ENCODE measurements around the gene ZNF516.

ZNF516 gene

DNA sequence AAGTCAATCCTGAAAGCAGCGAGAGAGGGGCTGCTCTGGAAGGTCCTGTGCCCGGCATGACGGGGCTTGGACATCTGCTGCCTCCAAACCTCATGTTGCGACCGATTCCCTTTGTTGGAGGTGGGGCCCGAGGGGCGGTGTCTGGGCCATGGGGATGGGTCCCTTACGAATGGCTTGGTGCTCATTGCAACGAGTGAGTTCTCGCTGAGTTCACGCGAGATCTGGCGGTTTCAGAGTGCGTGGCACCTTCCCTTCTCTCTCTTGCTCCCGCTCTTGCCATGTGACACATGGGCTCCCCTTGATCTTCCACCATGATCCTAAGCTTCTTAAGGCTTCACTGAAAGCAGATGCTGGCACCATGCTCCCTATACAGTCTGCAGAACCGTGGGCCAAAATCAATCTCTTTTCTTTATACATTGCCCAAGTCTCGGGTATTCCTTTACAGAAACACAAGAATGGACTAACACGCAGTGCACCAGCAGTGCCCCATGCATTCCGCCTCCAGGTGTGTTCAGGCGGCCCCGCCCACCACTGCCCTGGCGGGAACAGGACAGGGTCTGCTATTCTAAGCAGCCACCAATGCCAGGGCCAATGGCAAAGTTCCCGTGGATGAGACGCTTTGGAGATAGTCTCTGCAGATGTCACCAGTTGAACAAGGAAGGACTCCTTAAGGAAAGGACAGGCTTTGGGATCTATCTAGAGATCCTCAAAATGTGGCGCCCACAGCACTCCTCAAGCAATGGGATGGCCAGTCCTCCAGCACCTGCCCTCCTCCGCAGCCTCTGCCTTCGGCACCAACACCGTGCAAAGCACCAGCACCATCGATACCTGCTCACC is 63.4 kb downstream of the ZNF516 start:
- in situ Hi-C loops (cut with MboI; ENCODE audit: low pct_unique_long_range_greater_than_20kb, low sequenced_read_pairs, unreplicated experiment) = no loop called here
- DNase-seq (ENCODE audit: low spot score) = no peak
- TF ChIP-seq, protein P1, sequence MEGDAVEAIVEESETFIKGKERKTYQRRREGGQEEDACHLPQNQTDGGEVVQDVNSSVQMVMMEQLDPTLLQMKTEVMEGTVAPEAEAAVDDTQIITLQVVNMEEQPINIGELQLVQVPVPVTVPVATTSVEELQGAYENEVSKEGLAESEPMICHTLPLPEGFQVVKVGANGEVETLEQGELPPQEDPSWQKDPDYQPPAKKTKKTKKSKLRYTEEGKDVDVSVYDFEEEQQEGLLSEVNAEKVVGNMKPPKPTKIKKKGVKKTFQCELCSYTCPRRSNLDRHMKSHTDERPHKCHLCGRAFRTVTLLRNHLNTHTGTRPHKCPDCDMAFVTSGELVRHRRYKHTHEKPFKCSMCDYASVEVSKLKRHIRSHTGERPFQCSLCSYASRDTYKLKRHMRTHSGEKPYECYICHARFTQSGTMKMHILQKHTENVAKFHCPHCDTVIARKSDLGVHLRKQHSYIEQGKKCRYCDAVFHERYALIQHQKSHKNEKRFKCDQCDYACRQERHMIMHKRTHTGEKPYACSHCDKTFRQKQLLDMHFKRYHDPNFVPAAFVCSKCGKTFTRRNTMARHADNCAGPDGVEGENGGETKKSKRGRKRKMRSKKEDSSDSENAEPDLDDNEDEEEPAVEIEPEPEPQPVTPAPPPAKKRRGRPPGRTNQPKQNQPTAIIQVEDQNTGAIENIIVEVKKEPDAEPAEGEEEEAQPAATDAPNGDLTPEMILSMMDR (IDR thresholded peaks at IDR 0.05; ENCODE audit: extremely low read depth, insufficient read depth, missing control alignments) = no peak

DNA sequence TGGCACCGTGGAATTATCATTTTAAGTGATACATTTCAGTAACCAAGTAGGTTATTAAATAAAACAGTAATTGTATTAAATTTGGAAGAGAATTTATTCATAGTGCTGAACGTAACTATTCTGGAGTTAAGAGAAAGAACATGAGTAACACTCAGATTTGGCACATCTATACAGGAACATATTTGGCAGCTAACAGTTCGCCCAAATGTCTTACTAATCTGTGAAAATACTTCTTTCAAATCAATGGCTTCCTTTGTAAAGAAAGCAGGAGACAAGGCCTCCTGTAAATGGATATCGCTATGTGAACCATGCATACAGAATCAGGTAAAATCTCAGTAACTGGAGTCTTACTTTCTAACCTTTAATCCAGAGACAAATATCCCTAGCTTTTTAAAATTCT is 64.4 kb downstream of the ZNF516 start:
- DNase-seq (ENCODE audit: low spot score) = no peak
- TF ChIP-seq, protein P1 (IDR thresholded peaks at IDR 0.05; ENCODE audit: extremely low read depth, insufficient read depth, missing control alignments) = no peak
- in situ Hi-C loops (cut with MboI; ENCODE audit: low pct_unique_long_range_greater_than_20kb, low sequenced_read_pairs, unreplicated experiment) = no loop called here

DNA sequence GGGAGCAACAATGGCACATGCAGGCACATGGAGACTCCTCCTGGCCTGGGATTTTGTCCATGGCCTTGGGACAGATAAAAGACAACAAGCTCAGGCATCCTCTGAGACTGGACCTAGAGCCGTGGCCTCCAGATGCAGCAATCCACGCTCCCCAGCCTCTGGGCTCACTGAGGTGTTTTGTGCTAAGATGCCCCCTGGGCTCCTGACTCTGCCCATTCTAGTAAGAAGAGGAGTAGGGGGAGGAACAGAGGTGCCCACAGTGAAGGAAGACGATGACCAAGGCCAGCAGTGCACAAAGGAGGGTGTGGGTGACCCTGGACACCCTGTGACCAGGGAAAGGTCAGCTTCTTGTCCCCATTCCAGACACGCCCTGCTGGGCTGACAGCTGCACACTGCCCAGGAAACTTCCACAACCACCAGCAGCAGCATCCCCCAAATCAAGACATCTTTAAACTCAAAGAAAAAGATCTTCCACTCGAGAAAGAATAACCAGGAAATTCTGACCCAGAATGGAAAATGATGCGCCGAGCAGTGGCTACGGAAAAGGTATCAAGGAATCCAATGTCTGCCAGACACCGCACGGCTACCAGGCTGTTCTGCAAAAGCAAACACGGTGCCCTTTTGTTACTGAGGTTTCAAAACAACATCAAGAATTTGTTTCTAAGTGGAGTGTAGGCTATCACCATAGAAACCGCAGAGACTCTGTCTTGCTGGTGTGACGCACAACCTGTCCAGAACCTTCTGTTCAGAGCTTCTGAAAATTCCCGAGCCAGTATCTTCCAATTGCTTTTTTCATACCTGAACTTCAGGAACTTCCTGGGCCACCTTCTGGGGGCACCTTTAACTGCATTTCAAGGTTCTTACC is 65.5 kb downstream of the ZNF516 start:
- TF ChIP-seq, protein P1 (IDR thresholded peaks at IDR 0.05; ENCODE audit: extremely low read depth, insufficient read depth, missing control alignments) = no peak
- no peak for DNase-seq (ENCODE audit: low spot score)
- in situ Hi-C loops (cut with MboI; ENCODE audit: low pct_unique_long_range_greater_than_20kb, low sequenced_read_pairs, unreplicated experiment) = no loop called here

DNA sequence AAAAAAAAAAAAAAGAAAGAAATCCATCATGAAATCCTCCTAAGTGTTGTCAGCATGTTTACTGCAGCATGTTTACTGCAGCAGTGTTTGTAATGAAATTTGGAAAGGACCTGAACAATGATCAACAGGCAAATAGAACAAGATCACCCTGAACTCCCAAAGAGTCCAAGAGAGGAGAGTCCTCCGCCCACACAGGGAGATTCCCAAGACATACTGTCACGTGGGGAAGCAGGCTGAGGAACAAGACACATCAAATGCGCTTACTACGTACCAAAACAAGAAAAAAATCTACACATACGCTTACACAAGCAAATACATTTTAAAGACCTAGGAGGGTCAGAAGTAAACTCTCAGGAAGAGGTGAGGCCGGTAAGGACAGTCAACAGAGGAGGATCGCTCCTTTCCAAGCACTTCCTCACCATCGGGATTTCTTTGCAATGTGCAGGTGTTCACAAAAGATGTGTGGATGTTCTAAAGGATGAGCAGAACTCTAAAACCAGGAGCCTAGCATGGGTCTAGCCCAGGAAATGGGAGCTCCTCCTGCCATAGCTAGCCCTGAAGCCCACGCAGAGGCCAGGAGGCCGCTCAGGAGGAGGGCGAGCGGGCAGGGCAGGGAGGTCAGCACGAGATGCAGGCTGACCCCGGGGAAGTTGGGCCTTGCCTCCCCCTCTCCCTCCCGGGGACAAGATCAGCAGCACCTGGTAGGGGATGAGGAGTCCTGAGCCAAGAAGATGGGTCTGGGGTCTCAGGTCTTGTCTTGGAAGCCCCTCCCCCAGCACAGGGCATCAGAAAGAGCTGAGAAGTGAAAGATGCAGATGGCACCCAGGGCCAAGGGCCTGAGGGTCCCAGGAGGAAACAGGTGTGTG is 66.4 kb downstream of the ZNF516 start:
- in situ Hi-C loops (cut with MboI; ENCODE audit: low pct_unique_long_range_greater_than_20kb, low sequenced_read_pairs, unreplicated experiment) = no loop called here
- TF ChIP-seq, protein P1 (IDR thresholded peaks at IDR 0.05; ENCODE audit: extremely low read depth, insufficient read depth, missing control alignments) = no peak
- DNase-seq (ENCODE audit: low spot score) = no peak

DNA sequence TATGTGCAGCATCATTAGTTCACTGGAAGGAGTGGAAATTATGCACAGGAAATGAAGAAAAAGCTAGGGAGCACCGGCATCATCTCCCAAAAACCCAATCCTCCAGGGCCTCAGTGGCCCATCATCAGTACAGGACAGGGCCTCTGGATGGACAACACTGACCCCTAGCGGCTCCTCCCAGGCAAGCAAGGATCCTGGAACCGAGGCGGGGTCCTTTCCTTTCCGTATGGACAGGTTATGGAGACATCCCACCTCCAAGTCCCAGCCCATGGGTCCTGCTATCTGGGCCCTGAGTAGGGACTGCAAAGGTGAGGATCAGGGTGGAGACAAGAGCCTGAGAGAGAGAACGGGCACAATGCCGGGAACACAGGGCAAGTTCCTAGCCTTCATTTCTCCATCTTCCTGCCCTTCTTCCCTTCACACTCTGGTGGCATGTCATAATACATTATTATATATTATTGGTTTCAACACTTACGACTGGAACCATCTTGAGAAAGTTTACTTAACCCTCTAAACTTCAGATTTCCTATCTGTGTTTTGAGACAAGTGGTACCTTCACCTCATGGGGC is 68.2 kb downstream of the ZNF516 start:
- in situ Hi-C loops (cut with MboI; ENCODE audit: low pct_unique_long_range_greater_than_20kb, low sequenced_read_pairs, unreplicated experiment) = no loop called here
- DNase-seq (ENCODE audit: low spot score) = no peak
- TF ChIP-seq, protein P1 (IDR thresholded peaks at IDR 0.05; ENCODE audit: extremely low read depth, insufficient read depth, missing control alignments) = peak; percentile 46

All from GM13977 (cell line).